ENCODE measurements around the gene NEDD9. TPM values are rescaled to one million over a fixed set of nuclear protein-coding genes. Genes with fewer than 3 reads are reported as not detected.

The NEDD9 gene
- total RNA-seq, 1 experiment from 2014 or later: 0.17 TPM

GRCh38 chr6:11255610-11256009 is 23.1 kb upstream of the NEDD9 start:
- no peak for ATAC-seq
- H3K27ac ChIP-seq (ENCODE audit: low read depth, low read length): no peak overlapping the region
- no peak for TF ChIP-seq REST (IDR thresholded peaks at IDR 0.05; ENCODE audit: low read depth)
- no peak for TF ChIP-seq ZFX (IDR thresholded peaks at IDR 0.05)
- no peak for TF ChIP-seq TCF7L2 (IDR thresholded peaks at IDR 0.05; ENCODE audit: borderline replicate concordance, extremely low read depth, insufficient read depth, insufficient read length)
- no peak for TF ChIP-seq SP1 (IDR thresholded peaks at IDR 0.05; ENCODE audit: low read depth)
- TF ChIP-seq EGR1 (IDR thresholded peaks at IDR 0.05; ENCODE audit: low read depth): no peak
- no peak for TF ChIP-seq POLR2A (IDR thresholded peaks at IDR 0.05; ENCODE audit: borderline replicate concordance, extremely low read depth, insufficient read depth, insufficient read length)
- no peak for TF ChIP-seq JUND (IDR thresholded peaks at IDR 0.05)
- TF ChIP-seq ELF1 (IDR thresholded peaks at IDR 0.05; ENCODE audit: borderline replicate concordance, low read depth): no peak
- TF ChIP-seq EZH2 (IDR thresholded peaks at IDR 0.05): no peak
- TF ChIP-seq ZBTB33 (IDR thresholded peaks at IDR 0.05; ENCODE audit: extremely low read depth, insufficient replicate concordance, low read length): no peak
- no peak for TF ChIP-seq CBX3 (IDR thresholded peaks at IDR 0.05; ENCODE audit: low read depth)
- no peak for TF ChIP-seq RAD21 (IDR thresholded peaks at IDR 0.05; ENCODE audit: low read depth)
- TF ChIP-seq FOSL1 (IDR thresholded peaks at IDR 0.05; ENCODE audit: low read depth): no peak
- TF ChIP-seq CEBPB (IDR thresholded peaks at IDR 0.05; ENCODE audit: low read depth): no peak
- TF ChIP-seq ZNF274 (IDR thresholded peaks at IDR 0.05; ENCODE audit: low read depth, low read length): no peak
- no peak for TF ChIP-seq SIN3A (IDR thresholded peaks at IDR 0.05; ENCODE audit: low read depth)
- TF ChIP-seq POLR2AphosphoS5 (IDR thresholded peaks at IDR 0.05; ENCODE audit: low read depth, low read length): no peak
- no peak for TF ChIP-seq YY1 (IDR thresholded peaks at IDR 0.05; ENCODE audit: extremely low read depth, insufficient replicate concordance, low read depth, low read length)
- TF ChIP-seq CTCF (IDR thresholded peaks at IDR 0.05 in 2 of 3, conservative IDR thresholded peaks at IDR 0.05 in 1 of 3; ENCODE audit: borderline replicate concordance in 1 of 3, insufficient read depth in 1 of 3, low read depth in 2 of 3, low read length in 2 of 3): no peak
- no peak for TF ChIP-seq ATF3 (IDR thresholded peaks at IDR 0.05)
- RAD21 ChIA-PET (ENCODE audit: low non-redundant PET in 1 of 2, low total read pairs in 2 of 2, uncharacterized antibody in 2 of 2, unreplicated experiment in 2 of 2): no interaction called here
- CTCF ChIA-PET: no interaction called here
- POLR2A ChIA-PET: no interaction called here
- no peaks in the 10 kb centered on the region for H3K79me2 ChIP-seq (ENCODE audit: insufficient read depth, low read length)
- H3K9ac ChIP-seq (ENCODE audit: low read length): no peak overlapping the region
- H3K27me3 ChIP-seq (ENCODE audit: insufficient read depth, low read length): no peaks in the 10 kb centered on the region
- no peak overlapping the region for H2AFZ ChIP-seq (ENCODE audit: low read depth, low read length, poor library complexity, severe bottlenecking)
- H3K4me2 ChIP-seq (ENCODE audit: low read length): no peak overlapping the region
- H3K9me3 ChIP-seq (ENCODE audit: control insufficient read depth in 1 of 2, insufficient read depth in 1 of 2, low read depth in 1 of 2, low read length in 2 of 2): no peaks in the 10 kb centered on the region
- intact Hi-C loops (cut with micrococcal nuclease): no loop called here
- peaks cover 3 to 8% of the 10 kb centered on the region in 2 experiments; a peak in 2 of 4 replicates for H3K4me1 ChIP-seq (ENCODE audit: control insufficient read depth in 1 of 2, insufficient read depth in 2 of 2, low read length in 2 of 2)
- no peaks in the 10 kb centered on the region for H4K20me1 ChIP-seq (ENCODE audit: insufficient read depth)
- no peak overlapping the region for H3K4me3 ChIP-seq (replicated peaks in 1 of 2; ENCODE audit: low read depth in 1 of 2, low read length in 2 of 2)
- H3K36me3 ChIP-seq (ENCODE audit: control insufficient read depth in 1 of 2, insufficient read depth in 2 of 2, low read length in 2 of 2): no peaks in the 10 kb centered on the region
- no TSS peak for BruUV-seq (replicated peaks)
- no peaks in the 10 kb centered on the region; the same call in 1 of the 2 replicates for H3K9me2 ChIP-seq (ENCODE audit: insufficient read depth)
- DNase-seq (ENCODE audit: low read depth, low spot score): no peak

Measured in HCT116 (cell line).